Glutamatergic neuron (in vitro differentiated cells): Measurements from ENCODE around the gene BFAR. TPM values are rescaled to one million over a fixed set of nuclear protein-coding genes. Genes with fewer than 3 reads are reported as not detected.

Source experiments
- DNase-seq: peaks from one replicate; pipeline ENCODE4 v3.0.0; 2022
- H3K27ac Mint-ChIP-seq: one replicate; pipeline ENCODE4 v1.8.0; 2020; ENCODE audit warnings: mild to moderate bottlenecking, mixed read lengths, inconsistent platforms; ENCODE audit not compliant: unreplicated experiment
- H3K27me3 Mint-ChIP-seq: one replicate; pipeline ENCODE4 v1.8.0; 2020; ENCODE audit warnings: mild to moderate bottlenecking, moderate library complexity, mixed read lengths, inconsistent platforms; ENCODE audit not compliant: unreplicated experiment
- H3K36me3 Mint-ChIP-seq: one replicate; pipeline ENCODE4 v1.8.0; 2020; ENCODE audit warnings: mild to moderate bottlenecking, mixed read lengths, inconsistent platforms; ENCODE audit not compliant: unreplicated experiment
- H3K4me1 Mint-ChIP-seq: one replicate; pipeline ENCODE4 v1.8.0; 2020; ENCODE audit warnings: mild to moderate bottlenecking, low read depth, mixed read lengths, inconsistent platforms; ENCODE audit not compliant: unreplicated experiment
- H3K4me3 Mint-ChIP-seq: one replicate; pipeline ENCODE4 v1.8.0; 2020; ENCODE audit warnings: mild to moderate bottlenecking, mixed read lengths, inconsistent platforms; ENCODE audit not compliant: unreplicated experiment
- H3K9me3 Mint-ChIP-seq: one replicate; pipeline ENCODE4 v1.8.0; 2020; ENCODE audit warnings: mild to moderate bottlenecking, moderate library complexity, mixed read lengths, inconsistent platforms; ENCODE audit not compliant: unreplicated experiment
- CTCF ChIP-seq: fragments of 200-600 bp; sonication (generic); IDR thresholded peaks from one replicate; pipeline ENCODE4 v1.5.0; 2021; ENCODE audit not compliant: partially characterized antibody, unreplicated experiment
- total RNA-seq: library from RNA; stranded (reverse); fragmentation: NEBNext Ultra II Directional; extraction: Animal tissue kit (Norgen Biotek cat#: 25700); gene quantifications from one replicate; pipeline ENCODE4 v1.2.1, GENCODE V29; 2021; ENCODE audit not compliant: unreplicated experiment

Gene BFAR
- total RNA-seq, 1 donor from 2014 or later, result 70.7 TPM

- Mint-ChIP-seq H3K4me1 (no peaks in the 10 kb centered on the region), H3K9me3 (no peaks in the 10 kb centered on the region), H3K27ac (no peak overlapping the region), H3K4me3 (no peak overlapping the region), H3K27me3 (no peaks in the 10 kb centered on the region), H3K36me3 (peaks cover 16% of the 10 kb centered on the region)
- DNase-seq, result no peak
- TF ChIP-seq CTCF, result no peak
Measured at GRCh38 chr16:14602443-14602963, 30.2 kb upstream of the BFAR start.

- no peak for TF ChIP-seq CTCF
- H3K27ac Mint-ChIP-seq, result no peak overlapping the region
- no peaks in the 10 kb centered on the region for H3K27me3 Mint-ChIP-seq
Measured at GRCh38 chr16:14606102-14606501, 26.6 kb upstream of the BFAR start.

GRCh38 chr16:14608111-14608566 lies 24.6 kb upstream of the BFAR start:
- H3K27ac Mint-ChIP-seq, result no peak overlapping the region
- DNase-seq, result no peak
- peaks cover 7% of the 10 kb centered on the region for H3K36me3 Mint-ChIP-seq
- H3K4me1 Mint-ChIP-seq, result no peaks in the 10 kb centered on the region
- no peaks in the 10 kb centered on the region for H3K9me3 Mint-ChIP-seq
- no peaks in the 10 kb centered on the region for H3K27me3 Mint-ChIP-seq
- TF ChIP-seq CTCF, result no peak
- no peak overlapping the region for H3K4me3 Mint-ChIP-seq

More at GRCh38 chr16:14606102-14606501, 26.6 kb upstream of the BFAR start:
- no peak for DNase-seq
- Mint-ChIP-seq H3K4me1 (no peaks in the 10 kb centered on the region), H3K9me3 (no peaks in the 10 kb centered on the region), H3K36me3 (peaks cover 14% of the 10 kb centered on the region), H3K4me3 (no peak overlapping the region)

GRCh38 chr16:14608604-14609003 lies 24.1 kb upstream of the BFAR start:
- no peaks in the 10 kb centered on the region for H3K27me3 Mint-ChIP-seq
- no peaks in the 10 kb centered on the region for H3K4me1 Mint-ChIP-seq
- no peak overlapping the region for H3K4me3 Mint-ChIP-seq
- H3K27ac Mint-ChIP-seq, result no peak overlapping the region
- peaks cover 5% of the 10 kb centered on the region for H3K36me3 Mint-ChIP-seq
- H3K9me3 Mint-ChIP-seq, result no peaks in the 10 kb centered on the region
- TF ChIP-seq CTCF, result no peak
- no peak for DNase-seq

- Mint-ChIP-seq H3K9me3 (no peaks in the 10 kb centered on the region), H3K4me1 (no peaks in the 10 kb centered on the region), H3K36me3 (no peaks in the 10 kb centered on the region), H3K27ac (no peak overlapping the region), H3K27me3 (peaks cover 2% of the 10 kb centered on the region), H3K4me3 (no peak overlapping the region)
- no peak for TF ChIP-seq CTCF
- DNase-seq, result no peak
Measured at GRCh38 chr16:14609716-14610115, 23.0 kb upstream of the BFAR start.
